ENCODE data around the gene DIRAS2. TPM values are rescaled to one million over a fixed set of nuclear protein-coding genes. Genes with fewer than 3 reads are reported as not detected.

DIRAS2 gene
- total and polyA plus RNA-seq, 2 donors (not counting 3 experiments of a cell fraction or from before 2014, with no cell fraction given), result not detected

- dilution Hi-C loops (cut with MboI; ENCODE audit: extremely low pct_ligation_motif_present, low sequenced_read_pairs), result no loop called here
- Histone ChIP-seq H3K27me3 (ENCODE audit: control insufficient read depth in 2 of 2, insufficient read depth in 2 of 2, low read length in 2 of 2) (no peaks in the 10 kb centered on the region), H3K4me3 (replicated peaks in 1 of 3; ENCODE audit: insufficient read depth in 1 of 3, low read depth in 1 of 3, low read length in 3 of 3) (no peak overlapping the region), H3K4me1 (ENCODE audit: control insufficient read depth, extremely low read depth, insufficient read depth, low read length) (no peaks in the 10 kb centered on the region), H4K20me1 (replicated peaks; ENCODE audit: control insufficient read depth, extremely low read depth, insufficient read depth, low read length) (no peaks in the 10 kb centered on the region), H2AFZ (ENCODE audit: low read depth, low read length) (no peak overlapping the region), H3K79me2 (ENCODE audit: control insufficient read depth, insufficient read depth, low read length) (no peaks in the 10 kb centered on the region), H3K36me3 (ENCODE audit: control insufficient read depth in 2 of 2, extremely low read depth in 1 of 2, insufficient read depth in 2 of 2, low read length in 2 of 2) (no peaks in the 10 kb centered on the region), H3K9ac (replicated peaks; ENCODE audit: extremely low read depth, insufficient read depth, low read length) (no peak overlapping the region), H3K9me3 (replicated peaks; ENCODE audit: control insufficient read depth, insufficient read depth, low read length) (peaks cover 2% of the 10 kb centered on the region), H3K9me1 (replicated peaks; ENCODE audit: control insufficient read depth, extremely low read depth, insufficient read depth, low read length) (no peaks in the 10 kb centered on the region), H3K4me2 (ENCODE audit: insufficient read depth, low read length) (no peak overlapping the region), H3K27ac (ENCODE audit: insufficient read depth, low read depth, low read length) (no peak overlapping the region)
- no peak for DNase-seq (ENCODE audit: low read depth, low spot score)
- TF ChIP-seq, protein P1, sequence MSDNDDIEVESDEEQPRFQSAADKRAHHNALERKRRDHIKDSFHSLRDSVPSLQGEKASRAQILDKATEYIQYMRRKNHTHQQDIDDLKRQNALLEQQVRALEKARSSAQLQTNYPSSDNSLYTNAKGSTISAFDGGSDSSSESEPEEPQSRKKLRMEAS (IDR thresholded peaks at IDR 0.05; ENCODE audit: insufficient read depth, insufficient read length), result no peak
- TF ChIP-seq EZH2 (IDR thresholded peaks at IDR 0.05; ENCODE audit: borderline replicate concordance, low read depth, low read length, severe bottlenecking) (no peak), POLR2AphosphoS5 (IDR thresholded peaks at IDR 0.05; ENCODE audit: insufficient read depth, low read depth, low read length) (no peak), MYC (IDR thresholded peaks at IDR 0.05; ENCODE audit: low read depth, low read length) (no peak), JUN (IDR thresholded peaks at IDR 0.05; ENCODE audit: borderline replicate concordance, insufficient read depth, insufficient read length, low read depth) (no peak), GATA2 (IDR thresholded peaks at IDR 0.05; ENCODE audit: insufficient read depth, insufficient read length, low read depth, low read length) (no peak), POLR2A (IDR thresholded peaks at IDR 0.05; ENCODE audit: low read depth, low read length) (no peak), FOS (IDR thresholded peaks at IDR 0.05; ENCODE audit: borderline replicate concordance, insufficient read depth, low read length) (no peak)
- TF ChIP-seq, protein P2, sequence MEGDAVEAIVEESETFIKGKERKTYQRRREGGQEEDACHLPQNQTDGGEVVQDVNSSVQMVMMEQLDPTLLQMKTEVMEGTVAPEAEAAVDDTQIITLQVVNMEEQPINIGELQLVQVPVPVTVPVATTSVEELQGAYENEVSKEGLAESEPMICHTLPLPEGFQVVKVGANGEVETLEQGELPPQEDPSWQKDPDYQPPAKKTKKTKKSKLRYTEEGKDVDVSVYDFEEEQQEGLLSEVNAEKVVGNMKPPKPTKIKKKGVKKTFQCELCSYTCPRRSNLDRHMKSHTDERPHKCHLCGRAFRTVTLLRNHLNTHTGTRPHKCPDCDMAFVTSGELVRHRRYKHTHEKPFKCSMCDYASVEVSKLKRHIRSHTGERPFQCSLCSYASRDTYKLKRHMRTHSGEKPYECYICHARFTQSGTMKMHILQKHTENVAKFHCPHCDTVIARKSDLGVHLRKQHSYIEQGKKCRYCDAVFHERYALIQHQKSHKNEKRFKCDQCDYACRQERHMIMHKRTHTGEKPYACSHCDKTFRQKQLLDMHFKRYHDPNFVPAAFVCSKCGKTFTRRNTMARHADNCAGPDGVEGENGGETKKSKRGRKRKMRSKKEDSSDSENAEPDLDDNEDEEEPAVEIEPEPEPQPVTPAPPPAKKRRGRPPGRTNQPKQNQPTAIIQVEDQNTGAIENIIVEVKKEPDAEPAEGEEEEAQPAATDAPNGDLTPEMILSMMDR (IDR thresholded peaks at IDR 0.05; ENCODE audit: extremely low read depth in 1 of 2, insufficient read depth in 1 of 2, low read depth in 1 of 2, low read length in 2 of 2), result no peak
- CTCF ChIA-PET, result no interaction called here
- FAIRE-seq, result no peak
- no TSS peak for BruUV-seq (replicated peaks)
- intact Hi-C loops (cut with micrococcal nuclease), result no loop called here
- POLR2A ChIA-PET, result no interaction called here
Observed at GRCh38 chr9:90568667-90569066, 74.0 kb downstream of the DIRAS2 start.
